Activated CD8-positive, alpha-beta memory T cell treated with anti-CD3 and anti-CD28 coated beads, Interleukin-2, amount 50 U/mL, for 1 hour (primary cell): ENCODE measurements around the gene PRICKLE3.

Experiments used
- DNase-seq: peaks from one replicate; pipeline ENCODE4 v3.0.0-alpha.2; 2020; ENCODE audit errors: extremely low read depth

The PRICKLE3 gene

GRCh38 chrX:49186125-49187027, at the start of gene PRICKLE3:
PRICKLE3 (minus strand) TSS chrX:49186373; CDS start chrX:49186297, 76 bp downstream.
- DNase-seq = no peak

GRCh38 chrX:49233887-49234555, 47.8 kb upstream of the PRICKLE3 start:
- DNase-seq = no peak

DNA sequence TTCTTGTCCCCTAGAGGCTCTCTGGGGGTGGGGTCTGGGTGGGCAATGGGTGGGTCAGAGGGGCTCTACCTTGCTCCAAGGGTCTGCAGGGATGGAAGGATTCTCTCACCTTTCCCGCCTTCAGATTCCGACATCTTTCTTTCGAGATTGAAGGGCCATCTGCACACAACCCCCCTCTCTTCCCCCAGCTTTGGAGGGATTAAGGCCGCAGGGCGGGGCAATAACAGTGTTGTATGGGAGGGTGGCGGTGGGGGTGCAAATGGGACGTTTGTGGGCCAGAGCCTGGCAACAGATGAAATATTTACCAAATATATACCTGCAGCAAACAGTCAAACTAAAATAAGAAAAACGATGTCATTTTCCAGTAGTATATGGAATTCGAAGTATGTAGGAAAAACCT, 47.0 kb upstream of the PRICKLE3 start, which contains the start of gene CACNA1F:
CACNA1F (minus strand) TSS at position 165 of the 400 bp plus-strand sequence; CDS start at position 134, 31 bp downstream.
- no peak for DNase-seq

- DNase-seq = no peak
These were observed 46.4 kb upstream of the PRICKLE3 start for GRCh38 chrX:49232525-49232924.

- DNase-seq = no peak
These were observed 45.3 kb upstream of the PRICKLE3 start for GRCh38 chrX:49231333-49232000.

GRCh38 chrX:49230500-49231232, 44.5 kb upstream of the PRICKLE3 start:
- DNase-seq = peak; percentile 25

- DNase-seq = no peak
These were observed 42.0 kb upstream of the PRICKLE3 start for GRCh38 chrX:49228185-49228584.

GRCh38 chrX:49227726-49228125, 41.6 kb upstream of the PRICKLE3 start:
- DNase-seq = no peak

DNA sequence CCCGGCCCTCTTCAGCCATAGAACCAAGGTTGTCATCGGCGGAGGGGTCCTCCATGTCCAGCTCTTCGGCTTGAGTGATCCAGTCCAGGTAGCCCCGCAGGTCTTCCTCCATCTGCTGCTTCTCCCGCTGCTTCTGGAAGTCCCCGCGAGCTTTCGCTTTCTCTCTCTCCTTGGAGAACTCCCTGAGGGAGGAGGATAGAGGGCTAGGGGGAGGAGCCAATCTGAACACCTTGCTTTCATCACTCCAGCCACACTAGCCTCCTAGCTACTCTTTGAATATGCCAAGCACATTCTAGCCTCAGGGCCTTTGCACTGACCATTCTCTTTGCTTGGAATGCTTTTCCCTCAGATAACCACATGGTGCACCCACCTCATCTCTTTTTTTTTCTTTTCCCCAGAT, 40.8 kb upstream of the PRICKLE3 start:
- no peak for DNase-seq

DNA sequence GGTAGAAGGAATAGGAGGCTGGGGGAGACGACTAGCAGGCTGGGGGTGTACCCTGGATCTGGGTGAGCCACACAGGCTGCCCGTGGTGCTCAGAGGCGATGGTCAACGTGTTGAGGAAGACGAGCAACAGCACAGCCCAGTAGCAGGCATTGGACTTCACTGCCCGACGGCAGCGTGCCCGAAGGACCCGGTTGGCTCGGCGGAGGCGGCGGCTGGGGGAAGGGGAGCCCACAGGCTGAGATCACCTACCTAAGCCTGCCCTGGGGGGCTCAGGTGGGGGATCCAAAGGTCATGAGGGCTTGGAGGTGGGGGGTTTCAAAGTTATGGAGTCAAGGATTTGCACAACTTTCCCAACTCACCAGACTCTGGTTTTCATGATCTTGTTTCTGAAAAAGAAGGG, 39.7 kb upstream of the PRICKLE3 start:
- DNase-seq = no peak

- no peak for DNase-seq
These were observed 35.7 kb upstream of the PRICKLE3 start for GRCh38 chrX:49221868-49222267.

DNA sequence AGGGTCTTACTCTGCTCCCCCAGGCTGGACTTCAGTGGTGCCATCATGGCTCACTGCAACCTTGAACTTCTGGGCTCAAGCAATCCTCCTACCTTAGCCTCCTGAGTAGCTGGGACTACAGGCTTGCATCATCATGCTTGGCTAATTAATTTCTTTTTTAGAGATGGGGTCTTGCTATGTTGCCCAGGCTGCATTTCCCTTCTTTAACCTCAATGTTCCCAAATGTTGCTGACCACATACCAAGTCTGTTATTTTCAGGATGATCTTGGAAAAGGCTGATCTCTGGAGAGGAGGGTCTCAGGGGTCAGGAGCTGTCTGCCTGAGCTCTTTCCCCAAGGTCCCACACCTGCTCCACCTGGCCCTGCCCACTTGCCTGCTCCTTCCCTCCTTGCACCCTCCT, 33.9 kb upstream of the PRICKLE3 start:
- no peak for DNase-seq

GRCh38 chrX:49214996-49215526, 28.9 kb upstream of the PRICKLE3 start:
- no peak for DNase-seq

GRCh38 chrX:49214416-49214815, 28.2 kb upstream of the PRICKLE3 start:
- no peak for DNase-seq

DNA sequence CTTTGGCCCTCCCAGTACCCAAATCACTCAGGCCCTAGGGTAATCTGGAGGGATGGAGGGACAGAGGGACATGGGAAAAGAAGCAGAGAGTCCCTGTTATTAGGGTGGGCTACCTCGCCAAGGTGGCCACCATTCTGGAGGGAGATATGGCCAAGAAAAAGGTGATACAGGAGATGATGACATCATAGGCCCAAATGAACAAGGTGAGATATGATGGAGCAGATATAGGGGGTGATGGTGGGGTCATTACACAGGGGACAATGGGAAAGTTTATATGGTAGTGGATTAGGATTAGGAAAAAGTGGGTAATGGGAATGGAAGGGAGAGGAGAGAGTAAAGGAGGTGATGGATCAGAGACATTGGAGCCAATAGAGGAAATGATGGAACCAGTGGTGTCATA, 26.7 kb upstream of the PRICKLE3 start:
- no peak for DNase-seq

- no peak for DNase-seq
These were observed 26.0 kb upstream of the PRICKLE3 start for GRCh38 chrX:49212209-49212608.

DNA sequence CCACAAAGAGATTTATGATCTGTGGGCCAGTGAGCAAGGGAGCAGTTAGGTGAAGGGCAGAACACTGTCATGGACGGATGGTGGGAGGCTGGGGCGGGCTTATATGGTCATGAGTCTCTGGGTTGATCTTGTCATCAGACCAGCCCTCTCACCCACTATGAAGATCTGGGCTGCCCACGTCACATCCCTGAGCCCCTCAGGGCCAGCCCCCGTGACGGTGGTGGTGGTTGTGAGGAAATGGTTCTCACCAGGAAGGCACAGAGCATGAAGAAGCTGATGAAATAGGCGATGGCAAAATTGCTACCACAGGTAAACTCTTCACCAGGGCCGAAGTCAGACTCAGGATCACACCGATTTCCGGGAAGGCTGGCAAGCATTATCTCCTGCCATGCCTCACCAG, 24.9 kb upstream of the PRICKLE3 start:
- no peak for DNase-seq

DNA sequence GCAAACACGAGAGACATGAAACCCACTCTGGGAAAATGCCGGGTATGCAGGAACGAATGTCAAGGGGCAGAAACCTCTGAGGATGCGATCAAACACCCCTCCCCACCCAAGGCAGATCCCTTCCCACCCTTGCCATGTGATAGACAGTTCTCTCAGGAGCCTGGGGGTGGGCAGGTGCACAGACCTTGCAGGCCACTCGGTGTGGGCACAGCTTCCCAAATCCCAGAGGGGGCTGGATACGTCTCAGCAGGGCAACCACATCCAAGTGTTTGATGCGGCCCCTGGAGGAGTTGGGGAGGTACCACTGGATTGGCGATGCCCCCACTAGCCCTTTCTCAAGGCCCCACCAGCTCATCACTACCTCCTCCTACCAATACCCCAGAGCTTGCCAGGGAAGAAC, 24.2 kb upstream of the PRICKLE3 start:
- DNase-seq = no peak

DNA sequence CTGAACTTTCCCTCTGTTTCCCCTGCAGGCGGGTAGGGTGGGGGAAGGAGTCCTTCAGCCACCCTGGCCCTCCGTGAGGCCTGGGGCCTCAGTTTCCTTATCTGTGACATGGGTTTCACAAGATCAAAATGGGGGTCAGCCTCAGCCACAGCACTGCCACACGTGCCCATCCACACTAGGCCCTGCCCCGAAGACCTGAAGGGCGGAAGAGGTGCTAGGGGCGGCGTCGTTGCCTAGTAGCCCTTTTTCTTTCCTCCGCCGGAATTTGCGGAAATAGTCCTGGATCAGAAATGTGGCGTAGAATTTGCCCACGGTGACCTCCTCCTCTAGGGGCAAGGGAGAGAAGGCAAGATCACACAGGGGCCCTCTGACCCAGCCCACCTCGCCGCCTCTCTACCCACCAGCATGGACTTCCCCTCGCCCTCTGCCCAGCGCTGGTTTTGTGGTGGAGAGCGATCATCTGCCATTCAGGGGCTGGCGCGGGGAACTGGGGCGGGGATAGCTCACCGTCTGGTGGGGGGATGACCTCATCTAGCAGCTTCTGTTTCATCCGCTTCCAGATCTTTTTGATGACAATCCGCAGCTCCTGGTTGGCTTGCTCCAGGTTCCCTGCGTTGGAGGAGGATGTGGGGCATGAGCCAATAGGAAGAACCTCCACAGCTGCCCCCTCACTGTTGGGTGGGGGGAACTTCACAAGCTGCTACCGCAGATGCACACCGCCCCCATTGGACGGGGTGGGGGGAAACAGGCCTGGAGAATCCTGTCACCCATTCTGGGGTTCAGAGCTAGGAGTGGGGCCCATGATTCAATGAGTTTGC, 23.5 kb upstream of the PRICKLE3 start:
- no peak for DNase-seq

DNA sequence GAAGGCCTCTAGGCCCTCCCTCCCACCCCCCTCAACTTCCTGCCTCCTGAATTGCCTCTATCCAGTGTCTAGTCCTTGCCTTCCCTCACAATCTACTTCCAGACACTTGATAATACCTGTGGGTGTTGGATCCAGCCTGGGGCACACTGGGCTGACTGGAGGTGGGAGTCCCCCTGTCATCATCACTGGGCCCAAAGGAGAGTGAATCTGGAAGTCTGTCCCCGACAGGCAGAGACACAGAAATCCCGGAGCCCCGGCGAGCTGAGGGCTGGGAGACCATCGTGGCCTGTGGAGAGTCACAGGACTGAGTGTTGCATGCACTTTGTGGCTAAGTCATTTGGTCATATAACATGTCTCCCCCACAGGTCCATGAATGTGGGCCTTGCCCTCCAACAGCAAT, 22.2 kb upstream of the PRICKLE3 start:
- no peak for DNase-seq

DNA sequence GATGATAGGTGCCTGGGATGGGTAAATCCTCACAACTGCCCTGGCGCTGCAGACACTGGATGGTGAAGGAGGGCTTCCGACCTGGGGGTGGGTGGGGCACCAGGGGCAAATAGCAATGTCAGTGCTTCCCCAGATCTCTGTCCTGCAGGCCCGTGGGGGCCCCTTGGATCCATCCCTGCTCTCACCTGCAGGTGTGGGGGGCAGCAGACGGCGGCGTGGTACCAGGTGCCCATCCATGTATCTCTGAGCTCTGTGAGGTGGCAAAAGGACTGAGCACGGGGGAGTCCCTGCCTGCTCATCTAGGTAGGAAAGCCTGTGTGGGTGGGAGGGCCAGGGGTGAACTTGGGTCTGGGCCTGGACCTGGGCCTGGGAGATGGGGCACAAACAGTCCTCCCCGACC, 20.4 kb upstream of the PRICKLE3 start:
- DNase-seq = no peak
